ENCODE results near the gene EYA2.
"Not testable (repeated sequence)": the region's sequence is repeated elsewhere in the genome, so short reads cannot be mapped to it uniquely, and the experiment has no call there.

EYA2 gene

GRCh38 chr20:47204008-47204849, 309.6 kb downstream of the EYA2 start:
- peaks cover 0 to 3% (median 0%) of the 10 kb centered on the region in 5 experiments for H3K9me3 ChIP-seq (ENCODE audit: control extremely low read depth in 1 of 5, control insufficient read depth in 4 of 5, insufficient read depth in 2 of 5, low read depth in 1 of 5, low read length in 4 of 5)
- CTCF ChIA-PET: interaction anchor here (1.3 to 4.9 kb wide), 6 partner anchors 9 to 180 kb away, joined by 3 to 22 read pairs (median 7); no protein-coding TSS in a partner anchor
- no peak for DNase-seq
- no peak overlapping the region for H3K27ac ChIP-seq (ENCODE audit: insufficient read depth in 1 of 2, low read depth in 1 of 2, low read length in 2 of 2, poor library complexity in 1 of 2, severe bottlenecking in 2 of 2)
- WGBS (ENCODE audit: insufficient coverage): 97% methylated on average over 9 of the region's 12 CpGs
- no peak overlapping the region for H3K4me3 ChIP-seq (ENCODE audit: control insufficient read depth in 1 of 7, extremely low read depth in 1 of 7, insufficient read depth in 4 of 7, low read depth in 2 of 7, low read length in 6 of 7)
- H3K4me1 ChIP-seq (ENCODE audit: control extremely low read depth in 1 of 4, control insufficient read depth in 4 of 4, insufficient read depth in 4 of 4, low read length in 3 of 4): no peaks in the 10 kb centered on the region
- POLR2A ChIA-PET: interaction anchor here (0.7 kb wide), 1 partner anchor 9 kb away, joined by 5 read pairs; no protein-coding TSS in a partner anchor
- H3K36me3 ChIP-seq (ENCODE audit: control insufficient read depth in 4 of 4, insufficient read depth in 4 of 4, low read length in 3 of 4): peaks cover 5 to 13% (median 8%) of the 10 kb centered on the region in 4 experiments
- no peaks in the 10 kb centered on the region for H3K27me3 ChIP-seq (replicated peaks in 2 of 5; ENCODE audit: control insufficient read depth in 4 of 5, insufficient read depth in 5 of 5, low read length in 4 of 5)

GRCh38 chr20:47204850-47205122, 310.1 kb downstream of the EYA2 start:
- not testable (repeated sequence) for H3K4me1 ChIP-seq (ENCODE audit: control extremely low read depth in 1 of 4, control insufficient read depth in 4 of 4, insufficient read depth in 4 of 4, low read length in 3 of 4); H3K27ac ChIP-seq (ENCODE audit: insufficient read depth in 1 of 2, low read depth in 1 of 2, low read length in 2 of 2, poor library complexity in 1 of 2, severe bottlenecking in 2 of 2); H3K27me3 ChIP-seq (replicated peaks in 2 of 5; ENCODE audit: control insufficient read depth in 4 of 5, insufficient read depth in 5 of 5, low read length in 4 of 5); DNase-seq; H3K9me3 ChIP-seq (ENCODE audit: control extremely low read depth in 1 of 5, control insufficient read depth in 4 of 5, insufficient read depth in 2 of 5, low read depth in 1 of 5, low read length in 4 of 5); H3K4me3 ChIP-seq (ENCODE audit: control insufficient read depth in 1 of 7, extremely low read depth in 1 of 7, insufficient read depth in 4 of 7, low read depth in 2 of 7, low read length in 6 of 7)
- peaks cover 7 to 19% (median 12%) of the 10 kb centered on the region in 4 experiments for H3K36me3 ChIP-seq (ENCODE audit: control insufficient read depth in 4 of 4, insufficient read depth in 4 of 4, low read length in 3 of 4)
- CTCF ChIA-PET: interaction anchor here (0.9 to 4.9 kb wide), 6 partner anchors 10 to 180 kb away, joined by 3 to 22 read pairs (median 7); no protein-coding TSS in a partner anchor
- 100% methylated on average over 9 of the region's 11 CpGs for WGBS (ENCODE audit: insufficient coverage)
- POLR2A ChIA-PET: interaction anchor here (1.3 kb wide), 1 partner anchor 13 kb away, joined by 3 read pairs; no protein-coding TSS in a partner anchor

- Histone ChIP-seq H3K4me3 (ENCODE audit: control insufficient read depth in 1 of 7, extremely low read depth in 1 of 7, insufficient read depth in 4 of 7, low read depth in 2 of 7, low read length in 6 of 7) (no peak overlapping the region), H3K4me1 (ENCODE audit: control extremely low read depth in 1 of 4, control insufficient read depth in 4 of 4, insufficient read depth in 4 of 4, low read length in 3 of 4) (no peaks in the 10 kb centered on the region), H3K27me3 (replicated peaks in 2 of 5; ENCODE audit: control insufficient read depth in 4 of 5, insufficient read depth in 5 of 5, low read length in 4 of 5) (no peaks in the 10 kb centered on the region), H3K9me3 (ENCODE audit: control extremely low read depth in 1 of 5, control insufficient read depth in 4 of 5, insufficient read depth in 2 of 5, low read depth in 1 of 5, low read length in 4 of 5) (peaks cover 0 to 3% (median 0%) of the 10 kb centered on the region in 5 experiments), H3K36me3 (ENCODE audit: control insufficient read depth in 4 of 4, insufficient read depth in 4 of 4, low read length in 3 of 4) (peaks cover 10 to 27% (median 17%) of the 10 kb centered on the region in 4 experiments), H3K27ac (ENCODE audit: insufficient read depth in 1 of 2, low read depth in 1 of 2, low read length in 2 of 2, poor library complexity in 1 of 2, severe bottlenecking in 2 of 2) (no peak overlapping the region)
- CTCF ChIA-PET: interaction anchor here (0.9 to 4.9 kb wide), 8 partner anchors 9 to 179 kb away, joined by 3 to 22 read pairs (median 4); no protein-coding TSS in a partner anchor
- POLR2A ChIA-PET: interaction anchor here (0.6 to 1.3 kb wide), 2 partner anchors 12 to 313 kb away, joined by 3 read pairs; no protein-coding TSS in a partner anchor
- WGBS (ENCODE audit: insufficient coverage): 89% methylated on average over 8 of the region's 9 CpGs
- peak; percentile 26 to 47 (median 36) for DNase-seq
Measured at GRCh38 chr20:47205577-47206123, 311.0 kb downstream of the EYA2 start.

- not testable (repeated sequence) for H3K9me3 ChIP-seq (ENCODE audit: control extremely low read depth in 1 of 5, control insufficient read depth in 4 of 5, insufficient read depth in 2 of 5, low read depth in 1 of 5, low read length in 4 of 5); DNase-seq; H3K4me3 ChIP-seq (ENCODE audit: control insufficient read depth in 1 of 7, extremely low read depth in 1 of 7, insufficient read depth in 4 of 7, low read depth in 2 of 7, low read length in 6 of 7); H3K27ac ChIP-seq (ENCODE audit: insufficient read depth in 1 of 2, low read depth in 1 of 2, low read length in 2 of 2, poor library complexity in 1 of 2, severe bottlenecking in 2 of 2); H3K4me1 ChIP-seq (ENCODE audit: control extremely low read depth in 1 of 4, control insufficient read depth in 4 of 4, insufficient read depth in 4 of 4, low read length in 3 of 4); H3K27me3 ChIP-seq (replicated peaks in 2 of 5; ENCODE audit: control insufficient read depth in 4 of 5, insufficient read depth in 5 of 5, low read length in 4 of 5)
- CTCF ChIA-PET: interaction anchor here (0.6 to 4.9 kb wide), 4 partner anchors 8 to 420 kb away, joined by 3 to 22 read pairs (median 3); no protein-coding TSS in a partner anchor
- POLR2A ChIA-PET: interaction anchor here (0.6 kb wide), 1 partner anchor 169 kb away, joined by 3 read pairs; no protein-coding TSS in a partner anchor
- 96% methylated on average over 7 of the region's 10 CpGs for WGBS (ENCODE audit: insufficient coverage)
- peaks cover 17 to 36% (median 25%) of the 10 kb centered on the region in 4 experiments for H3K36me3 ChIP-seq (ENCODE audit: control insufficient read depth in 4 of 4, insufficient read depth in 4 of 4, low read length in 3 of 4)
Measured at GRCh38 chr20:47206552-47206951, 311.9 kb downstream of the EYA2 start.

- DNase-seq: no peak
- POLR2A ChIA-PET: interaction anchor here (0.6 kb wide), 1 partner anchor 168 kb away, joined by 3 read pairs; no protein-coding TSS in a partner anchor
- no peak overlapping the region for H3K27ac ChIP-seq (ENCODE audit: insufficient read depth in 1 of 2, low read depth in 1 of 2, low read length in 2 of 2, poor library complexity in 1 of 2, severe bottlenecking in 2 of 2)
- 99% methylated on average over 7 of the region's 9 CpGs for WGBS (ENCODE audit: insufficient coverage)
- CTCF ChIA-PET: interaction anchor here (0.6 to 4.9 kb wide), 5 partner anchors 8 to 419 kb away, joined by 3 to 22 read pairs (median 3); no protein-coding TSS in a partner anchor
- H3K4me3 ChIP-seq (ENCODE audit: control insufficient read depth in 1 of 7, extremely low read depth in 1 of 7, insufficient read depth in 4 of 7, low read depth in 2 of 7, low read length in 6 of 7): no peak overlapping the region
- no peaks in the 10 kb centered on the region for H3K4me1 ChIP-seq (ENCODE audit: control extremely low read depth in 1 of 4, control insufficient read depth in 4 of 4, insufficient read depth in 4 of 4, low read length in 3 of 4)
- no peaks in the 10 kb centered on the region for H3K27me3 ChIP-seq (replicated peaks in 2 of 5; ENCODE audit: control insufficient read depth in 4 of 5, insufficient read depth in 5 of 5, low read length in 4 of 5)
- peaks cover 18 to 41% (median 28%) of the 10 kb centered on the region in 4 experiments for H3K36me3 ChIP-seq (ENCODE audit: control insufficient read depth in 4 of 4, insufficient read depth in 4 of 4, low read length in 3 of 4)
- peaks cover 0 to 3% (median 0%) of the 10 kb centered on the region in 5 experiments for H3K9me3 ChIP-seq (ENCODE audit: control extremely low read depth in 1 of 5, control insufficient read depth in 4 of 5, insufficient read depth in 2 of 5, low read depth in 1 of 5, low read length in 4 of 5)
Measured at GRCh38 chr20:47206962-47207641, 312.5 kb downstream of the EYA2 start.

- ChIA-PET POLR2A (no interaction called here), CTCF (interaction anchor here (4.9 kb wide), 1 partner anchor 9 kb away, joined by 22 read pairs; no protein-coding TSS in a partner anchor)
- peaks cover 24 to 57% (median 40%) of the 10 kb centered on the region in 4 experiments for H3K36me3 ChIP-seq (ENCODE audit: control insufficient read depth in 4 of 4, insufficient read depth in 4 of 4, low read length in 3 of 4)
- H3K4me3 ChIP-seq (ENCODE audit: control insufficient read depth in 1 of 7, extremely low read depth in 1 of 7, insufficient read depth in 4 of 7, low read depth in 2 of 7, low read length in 6 of 7): no peak overlapping the region
- H3K9me3 ChIP-seq (ENCODE audit: control extremely low read depth in 1 of 5, control insufficient read depth in 4 of 5, insufficient read depth in 2 of 5, low read depth in 1 of 5, low read length in 4 of 5): no peaks in the 10 kb centered on the region
- no peaks in the 10 kb centered on the region for H3K4me1 ChIP-seq (ENCODE audit: control extremely low read depth in 1 of 4, control insufficient read depth in 4 of 4, insufficient read depth in 4 of 4, low read length in 3 of 4)
- no peak overlapping the region for H3K27ac ChIP-seq (ENCODE audit: insufficient read depth in 1 of 2, low read depth in 1 of 2, low read length in 2 of 2, poor library complexity in 1 of 2, severe bottlenecking in 2 of 2)
- WGBS (ENCODE audit: insufficient coverage): 95% methylated on average over 18 of the region's 18 CpGs
- DNase-seq: no peak
- H3K27me3 ChIP-seq (replicated peaks in 2 of 5; ENCODE audit: control insufficient read depth in 4 of 5, insufficient read depth in 5 of 5, low read length in 4 of 5): no peaks in the 10 kb centered on the region
Measured at GRCh38 chr20:47208534-47209174, 314.0 kb downstream of the EYA2 start.

Data from common myeloid progenitor, CD34-positive (primary cell).